GM10847 (cell line): ENCODE data around the gene DDX41.

Experiments
- POLR2A ChIP-seq: IDR thresholded peaks from 2 replicates; pipeline ENCODE4 v1.6.1; 2011; ENCODE audit not compliant: insufficient read length; ENCODE audit errors: extremely low read depth

DDX41 gene

DNA sequence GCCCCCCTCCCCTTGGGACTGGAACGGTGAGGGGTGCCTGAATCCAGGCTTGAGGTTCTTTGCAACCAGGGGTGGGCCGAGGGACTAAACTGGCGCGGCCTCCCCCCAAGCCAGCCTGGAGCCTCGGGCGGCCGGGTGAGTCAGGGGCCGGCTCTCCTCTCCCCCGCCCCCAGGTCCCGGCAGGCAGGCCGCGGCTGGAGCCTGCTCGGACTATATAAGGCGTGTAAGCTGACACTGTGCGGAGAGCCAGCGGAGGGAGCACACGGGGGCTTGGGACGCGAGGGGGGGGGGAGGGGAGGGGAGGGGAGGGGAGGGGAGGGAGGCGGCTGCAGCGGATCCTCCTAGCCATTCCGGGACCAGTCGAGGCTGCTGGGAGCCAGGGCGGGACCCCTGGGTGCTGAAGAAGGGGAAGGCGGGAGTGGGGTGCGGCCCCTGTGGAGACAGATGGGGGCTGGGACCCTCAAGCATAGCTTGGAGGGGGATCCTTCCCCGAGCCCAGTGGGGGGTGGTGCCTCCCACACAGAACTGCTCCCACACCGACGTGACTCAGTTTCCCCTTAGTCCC lies 20.0 kb downstream of the DDX41 start:
- TF ChIP-seq POLR2A, result no peak

DNA sequence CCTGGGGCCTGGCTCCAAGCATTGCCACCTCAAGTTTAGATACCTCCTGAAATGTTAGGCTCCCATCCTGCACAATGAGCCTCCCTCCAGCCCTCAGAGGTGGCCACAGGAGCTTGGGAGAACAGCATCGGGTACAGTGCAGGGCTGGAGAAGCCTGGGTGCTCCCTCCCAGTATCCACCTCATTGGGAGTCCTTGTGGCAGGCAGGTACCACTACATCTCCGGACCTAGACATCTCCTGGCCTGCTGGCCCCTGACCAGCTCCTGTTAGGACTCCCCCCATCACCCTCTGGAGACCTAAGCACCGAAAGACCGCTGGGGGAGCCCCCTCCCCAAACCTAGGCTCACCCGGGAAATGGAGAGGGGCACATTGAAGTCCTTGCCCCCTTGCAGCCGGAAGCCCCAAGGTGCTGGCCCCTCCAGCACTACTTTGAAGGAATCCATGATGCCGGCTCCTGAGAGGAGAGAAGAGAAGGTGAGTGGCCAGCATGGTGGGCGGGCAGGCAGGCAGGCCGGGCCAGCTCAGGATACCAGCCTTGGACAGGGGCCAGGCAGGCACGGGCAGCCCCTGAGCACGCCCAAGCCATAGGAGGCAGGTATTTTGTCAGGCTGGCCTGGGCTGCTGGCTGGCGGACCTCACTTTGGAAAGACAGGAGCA lies 20.6 kb downstream of the DDX41 start:
- TF ChIP-seq POLR2A, result no peak

GRCh38 chr5:177495243-177496060 lies 21.3 kb downstream of the DDX41 start:
- no peak for TF ChIP-seq POLR2A

DNA sequence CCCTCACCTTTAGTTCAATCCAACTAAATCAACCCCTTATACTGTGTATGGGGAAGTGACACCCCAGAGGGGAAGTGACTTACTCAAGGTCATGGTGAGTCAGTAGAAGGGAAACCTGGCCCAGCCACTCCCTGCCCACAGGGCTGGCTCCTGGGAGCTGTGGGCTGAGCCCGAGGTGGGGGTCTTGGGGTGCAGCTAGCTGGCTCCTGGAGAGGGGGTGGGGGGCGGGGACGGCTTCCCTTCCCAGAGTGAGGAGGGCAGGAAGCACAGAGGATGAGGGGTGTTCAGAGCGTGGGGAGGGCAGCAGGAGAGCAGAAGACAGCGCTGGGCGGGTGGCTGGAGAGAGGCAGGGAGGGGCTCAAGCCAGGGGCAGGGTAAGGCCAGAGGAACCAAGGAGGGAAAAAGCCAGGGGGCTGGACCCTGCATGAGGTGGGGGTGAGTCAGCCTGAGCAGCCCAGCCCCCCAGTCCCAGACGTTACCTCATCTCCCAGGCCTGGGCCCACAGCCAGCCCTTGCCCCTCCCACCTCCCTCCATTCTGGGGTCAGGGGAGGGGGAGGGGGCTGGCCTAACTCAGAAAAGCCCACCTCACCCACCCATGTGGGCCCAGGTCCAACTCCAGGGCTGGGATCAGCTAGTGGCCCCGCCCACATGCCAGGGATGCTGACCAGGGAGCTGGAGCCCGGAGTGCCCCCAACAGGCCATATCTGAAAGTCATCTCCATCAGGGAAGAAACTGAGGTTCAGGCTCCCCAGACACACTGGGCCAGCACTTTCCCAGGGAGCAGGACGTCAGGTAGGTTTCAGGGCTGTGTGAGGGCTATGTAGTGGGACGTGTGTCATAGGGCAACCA lies 22.2 kb downstream of the DDX41 start:
- TF ChIP-seq POLR2A, result no peak

GRCh38 chr5:177493795-177494345 lies 22.9 kb downstream of the DDX41 start:
- no peak for TF ChIP-seq POLR2A

DNA sequence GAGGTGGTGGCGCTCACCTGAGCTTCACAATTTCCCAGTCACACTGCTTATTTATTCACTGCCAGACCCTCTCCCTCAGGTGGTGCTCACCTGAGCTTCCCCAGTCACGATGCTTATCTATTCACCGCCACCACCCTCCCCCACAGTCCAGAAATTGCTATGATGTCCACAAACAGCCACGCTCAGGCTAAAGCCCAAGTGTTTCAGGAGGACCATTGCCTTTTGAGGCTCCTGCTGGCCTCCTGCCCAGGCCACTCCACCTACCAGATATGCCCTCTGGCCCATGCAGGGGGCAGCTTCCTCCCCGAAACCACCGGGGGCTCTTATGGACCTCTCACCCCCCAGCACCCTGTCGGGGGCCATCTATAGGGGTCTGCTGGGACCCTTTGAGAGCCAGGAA lies 23.9 kb downstream of the DDX41 start:
- no peak for TF ChIP-seq POLR2A

- no peak for TF ChIP-seq POLR2A
These were observed 24.6 kb downstream of the DDX41 start for GRCh38 chr5:177491983-177492746.

GRCh38 chr5:177491429-177491945 lies 25.3 kb downstream of the DDX41 start:
- TF ChIP-seq POLR2A, result no peak

DNA sequence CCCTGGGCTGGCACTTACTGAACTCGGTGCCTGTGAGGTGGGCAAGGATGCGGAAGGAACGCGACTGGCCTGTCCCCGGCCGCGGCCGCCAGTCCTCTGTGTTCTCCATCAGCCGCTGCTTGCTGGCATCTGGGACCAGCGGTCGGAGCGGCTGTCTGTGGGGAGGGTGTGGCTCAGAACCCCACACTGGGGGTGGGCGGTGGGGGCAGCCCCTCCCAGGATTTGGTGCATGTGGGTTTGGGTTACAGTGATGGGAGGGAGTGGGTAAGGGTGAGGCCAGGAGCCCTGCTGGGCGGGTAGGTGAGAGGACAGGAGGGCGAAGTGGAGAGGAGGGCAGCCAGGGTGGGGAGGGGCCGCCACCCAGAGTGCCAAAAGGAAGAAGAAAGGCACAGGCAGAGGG lies 25.8 kb downstream of the DDX41 start:
- TF ChIP-seq POLR2A, result no peak

DNA sequence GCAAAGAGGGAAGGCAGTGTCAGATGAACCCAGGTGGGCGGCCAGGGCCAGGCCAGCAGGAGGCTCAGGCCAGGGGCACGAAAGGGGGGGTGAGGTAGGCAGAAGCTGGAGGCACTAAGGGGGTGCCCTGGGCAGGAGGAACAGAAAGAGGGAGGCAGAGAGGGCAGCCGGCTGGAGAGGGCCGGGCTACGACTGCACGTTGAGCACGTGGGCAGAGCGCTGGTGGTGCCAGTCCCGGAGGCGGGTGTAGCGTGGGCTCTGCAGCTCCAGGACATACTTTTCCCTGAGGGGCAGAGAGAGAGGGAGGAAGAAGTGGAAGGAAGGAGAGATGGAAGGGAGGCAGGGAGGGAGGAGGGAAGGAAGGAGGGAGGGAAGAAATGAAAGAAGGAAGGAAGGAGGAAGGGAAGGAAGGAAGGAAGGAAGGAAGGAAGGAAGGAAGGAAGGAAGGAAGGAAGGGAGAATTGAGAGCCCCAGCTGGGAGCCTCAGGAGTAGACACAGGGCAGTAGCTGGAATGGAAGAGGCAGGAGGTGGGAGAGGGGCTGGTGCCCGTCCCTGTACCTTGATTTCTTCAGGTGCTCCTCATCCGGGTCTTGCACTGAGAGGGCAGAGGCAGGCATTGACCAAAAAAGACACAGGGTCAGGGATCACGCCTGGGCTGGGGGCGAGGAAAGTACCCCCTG lies 26.3 kb downstream of the DDX41 start:
- TF ChIP-seq POLR2A, result no peak

DNA sequence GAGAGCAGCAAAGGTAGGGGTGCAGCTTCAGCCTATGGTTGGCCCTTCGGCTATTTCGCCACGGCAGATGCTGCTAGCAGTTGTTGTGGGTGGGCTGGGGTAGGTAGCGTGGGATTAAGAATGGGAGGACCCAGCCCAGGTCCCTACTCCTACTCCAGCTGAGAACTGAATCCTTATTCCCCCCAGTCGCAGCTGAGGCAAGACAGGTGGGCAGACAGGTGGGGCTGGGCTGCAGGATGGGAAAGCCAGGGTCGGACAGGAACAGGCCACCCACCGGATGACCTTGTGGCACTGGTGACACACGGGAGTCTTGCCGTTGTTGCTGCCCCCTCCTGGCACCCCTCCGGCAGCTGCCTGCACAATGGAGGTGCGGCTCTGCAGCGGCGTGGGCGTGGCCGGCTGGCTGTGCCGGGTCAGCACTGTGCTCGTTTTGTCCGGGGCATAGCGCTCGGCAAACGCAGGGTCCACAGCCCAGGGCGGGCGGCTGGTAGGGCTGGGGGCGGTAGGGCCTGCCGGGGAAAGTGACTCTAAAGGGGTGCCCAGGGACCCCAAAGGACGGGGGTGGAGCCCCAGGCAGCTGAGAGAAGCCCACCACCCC lies 27.5 kb downstream of the DDX41 start:
- no peak for TF ChIP-seq POLR2A

DNA sequence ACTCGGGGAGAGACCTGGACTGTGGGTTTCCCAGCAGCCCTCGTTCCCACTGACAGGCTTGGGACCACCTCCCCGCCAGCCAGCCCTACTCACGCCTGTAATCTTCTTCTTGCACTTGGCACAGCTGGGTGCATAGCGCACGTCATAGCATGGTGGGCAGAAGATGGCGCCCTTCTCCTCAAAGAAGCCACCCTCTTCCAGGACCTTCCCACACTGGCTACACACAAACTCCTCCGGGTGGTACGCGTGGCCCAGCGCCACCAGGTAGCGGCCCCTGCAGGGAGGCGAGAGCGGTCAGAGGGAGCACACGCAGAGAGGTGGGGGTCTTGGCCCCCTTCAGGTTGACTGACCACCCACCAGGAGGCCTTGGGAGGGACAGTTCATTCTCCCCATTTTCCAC lies 28.8 kb downstream of the DDX41 start:
- no peak for TF ChIP-seq POLR2A

DNA sequence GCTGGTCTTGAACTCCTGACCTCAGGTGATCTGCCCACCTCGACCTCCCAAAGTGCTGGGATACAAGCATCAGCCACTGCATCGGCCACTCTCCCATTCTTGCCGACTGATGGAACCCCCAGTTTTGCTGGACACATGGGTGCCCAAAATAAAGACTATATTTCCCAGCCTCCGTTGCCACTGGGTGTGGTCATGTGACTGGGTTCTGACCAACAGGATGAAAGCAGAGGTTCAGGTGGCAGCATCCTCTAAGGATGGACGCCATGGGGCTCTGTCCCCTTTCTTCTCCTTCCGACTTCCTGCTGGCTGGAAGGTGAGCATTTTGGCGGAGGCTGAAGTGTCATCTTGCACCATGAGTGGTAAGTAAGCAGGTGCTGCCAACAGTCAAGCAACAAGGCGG lies 29.6 kb downstream of the DDX41 start:
- TF ChIP-seq POLR2A, result no peak
